GM23338 (cell line): Measurements from ENCODE around the gene LRMDA. TPM values are rescaled to one million over a fixed set of nuclear protein-coding genes. Genes with fewer than 3 reads are reported as not detected.
A peak's percentile ranks its signal among the peaks of the same experiment; 100 is the strongest.

Experiments used
- ATAC-seq: fragments of 200-7000 bp; cut with Tn5 transposase; 3 replicates; pipeline ENCODE4 v1.9.1; 2020
- DNase-seq: peaks from one replicate; pipeline ENCODE4 v3.0.0-alpha.2; 2015; ENCODE audit warnings: low spot score
- H2AFZ ChIP-seq: fragments of 200-600 bp; sonication (generic); 2 replicates; pipeline ENCODE4 v1.8.0; 2016; ENCODE audit warnings: antibody characterized with exemption, mild to moderate bottlenecking, moderate library complexity
- H3F3A ChIP-seq: fragments of 200-600 bp; sonication (generic); replicated peaks from 2 replicates; pipeline ENCODE4 v1.8.0; 2017; ENCODE audit warnings: antibody characterized with exemption, mixed run types, low read depth
- H3K27ac ChIP-seq: fragments of 200-600 bp; sonication (generic); 2 replicates; pipeline ENCODE4 v1.6.1; 2016; ENCODE audit warnings: low read depth
- H3K27me3 ChIP-seq: fragments of 200-600 bp; sonication (generic); 2 replicates; pipeline ENCODE4 v1.8.0; 2016; ENCODE audit warnings: mild to moderate bottlenecking, mixed run types, moderate library complexity; ENCODE audit not compliant: insufficient read depth
- H3K36me3 ChIP-seq: fragments of 200-600 bp; sonication (generic); 2 replicates; pipeline ENCODE4 v1.8.0; 2016; ENCODE audit warnings: mild to moderate bottlenecking; ENCODE audit not compliant: insufficient read depth
- H3K4me1 ChIP-seq: fragments of 200-600 bp; sonication (generic); 2 replicates; pipeline ENCODE4 v1.8.0; 2016; ENCODE audit warnings: mild to moderate bottlenecking, moderate library complexity; ENCODE audit not compliant: insufficient read depth
- H3K4me2 ChIP-seq: fragments of 200-600 bp; sonication (generic); 2 replicates; pipeline ENCODE4 v1.7.1; 2017; ENCODE audit warnings: mixed run types
- H3K4me3 ChIP-seq: fragments of 200-600 bp; sonication (generic); 2 replicates; pipeline ENCODE4 v1.6.1; 2016; ENCODE audit warnings: mixed run types
- H3K79me2 ChIP-seq: fragments of 200-600 bp; sonication (generic); replicated peaks from 2 replicates; pipeline ENCODE4 v1.8.0; 2017; ENCODE audit warnings: mild to moderate bottlenecking; ENCODE audit not compliant: insufficient read depth
- H3K9me2 ChIP-seq: fragments of 200-600 bp; sonication (generic); 2 replicates; pipeline ENCODE4 v1.8.0; 2017; ENCODE audit not compliant: insufficient read depth
- H4K20me1 ChIP-seq: fragments of 200-600 bp; sonication (generic); replicated peaks from 2 replicates; pipeline ENCODE4 v1.8.0; 2017; ENCODE audit warnings: mild to moderate bottlenecking; ENCODE audit not compliant: insufficient read depth
- H3K27ac Mint-ChIP-seq: 2 replicates; pipeline ENCODE4 v1.8.0; 2020; ENCODE audit warnings: inconsistent platforms, mild to moderate bottlenecking, moderate library complexity, mixed read lengths
- H3K27me3 Mint-ChIP-seq: 3 replicates; pipeline ENCODE4 v1.8.0; 2022; ENCODE audit warnings: low read depth, mild to moderate bottlenecking, moderate library complexity, mixed read lengths, inconsistent platforms; ENCODE audit not compliant: insufficient read depth, poor library complexity
- H3K36me3 Mint-ChIP-seq: 3 replicates; pipeline ENCODE4 v1.8.0; 2021; ENCODE audit warnings: low read depth, mild to moderate bottlenecking, inconsistent platforms, moderate library complexity, mixed read lengths
- H3K4me1 Mint-ChIP-seq: 3 replicates; pipeline ENCODE4 v1.8.0; 2020; ENCODE audit warnings: mild to moderate bottlenecking, inconsistent platforms, mixed read lengths
- H3K4me3 Mint-ChIP-seq: 3 replicates; pipeline ENCODE4 v1.8.0; 2021; ENCODE audit warnings: moderate library complexity, mild to moderate bottlenecking, inconsistent platforms, mixed read lengths
- H3K9me3 Mint-ChIP-seq: 3 replicates; pipeline ENCODE4 v1.8.0; 2020; ENCODE audit warnings: moderate library complexity, mild to moderate bottlenecking, inconsistent platforms, mixed read lengths
- EZH2 ChIP-seq: fragments of 200-600 bp; sonication (generic); IDR thresholded peaks from one replicate; pipeline ENCODE4 v1.8.0; 2017; ENCODE audit warnings: antibody characterized with exemption, mild to moderate bottlenecking, low read depth; ENCODE audit not compliant: unreplicated experiment
- EZH2phosphoT487 ChIP-seq: fragments of 200-600 bp; sonication (generic); IDR thresholded peaks from one replicate; pipeline ENCODE4 v1.8.1; 2018; ENCODE audit warnings: antibody characterized with exemption; ENCODE audit not compliant: unreplicated experiment
- JUNB ChIP-seq: IDR thresholded peaks from one replicate; pipeline ENCODE4 v1.6.1; 2016; ENCODE audit warnings: antibody characterized with exemption; ENCODE audit not compliant: unreplicated experiment
- NANOG ChIP-seq: IDR thresholded peaks from 2 replicates; pipeline ENCODE4 v1.6.1; 2016; ENCODE audit warnings: antibody characterized with exemption, borderline replicate concordance
- POLR2AphosphoS5 ChIP-seq: IDR thresholded peaks from 2 replicates; pipeline ENCODE4 v1.6.1; 2016; ENCODE audit warnings: antibody characterized with exemption, low read depth
- REST ChIP-seq: IDR thresholded peaks from one replicate; pipeline ENCODE4 v1.6.1; 2018; ENCODE audit warnings: antibody characterized with exemption; ENCODE audit not compliant: unreplicated experiment
- ZNF114 ChIP-seq: fragments of 250-450 bp; sonication (Bioruptor Pico); IDR thresholded peaks from 2 replicates; pipeline ENCODE4 v1.5.0; 2020; ENCODE audit warnings: mild to moderate bottlenecking, moderate library complexity
- ZNF331 ChIP-seq: fragments of 250-450 bp; sonication (Bioruptor Pico); IDR thresholded peaks from 2 replicates; pipeline ENCODE4 v1.5.0; 2020; ENCODE audit warnings: low read depth, mild to moderate bottlenecking, moderate library complexity
- polyA plus RNA-seq: library from polyadenylated mRNA; unstranded; fragments of >200 nt; fragmentation: Nextera tagmentation; extraction: Ambion mirVana; gene quantifications from 2 replicates; pipeline ENCODE4 v1.2.1, GENCODE V29; 2016
- total RNA-seq: library from RNA; depleted of rRNA; stranded (reverse); fragments of >200 nt; shearing (Covaris generic); gene quantifications from 2 replicates; pipeline ENCODE4 v1.2.3, GENCODE V29; 2014

The LRMDA gene
- total and polyA plus RNA-seq, 2 experiments from 2014 or later: 0.90 to 1.8 TPM

GRCh38 chr10:75450075-75450445, 18.6 kb downstream of the LRMDA start:
- no peak for TF ChIP-seq REST
- H3K27me3 Mint-ChIP-seq: peaks cover 38% of the 10 kb centered on the region
- peaks cover 45% of the 10 kb centered on the region for H3K27me3 ChIP-seq
- no peak for DNase-seq
- H3K27ac Mint-ChIP-seq: no peak overlapping the region
- H3F3A ChIP-seq: no peaks in the 10 kb centered on the region
- no peak overlapping the region for H2AFZ ChIP-seq
- H3K4me3 ChIP-seq: peak overlapping the region; percentile 25
- H3K4me1 ChIP-seq: peaks cover 42% of the 10 kb centered on the region
- H3K79me2 ChIP-seq: no peaks in the 10 kb centered on the region
- H4K20me1 ChIP-seq: no peaks in the 10 kb centered on the region
- H3K36me3 ChIP-seq: no peaks in the 10 kb centered on the region
- H3K27ac ChIP-seq: no peak overlapping the region
- 0 out of 2 replicates have a peak, but pooled peaks cover 4% of the 10 kb centered on the region for H3K9me2 ChIP-seq
- H3K36me3 Mint-ChIP-seq: no peaks in the 10 kb centered on the region
- peaks cover 8% of the 10 kb centered on the region for H3K9me3 Mint-ChIP-seq
- H3K4me3 Mint-ChIP-seq: peak overlapping the region; percentile 51
- peak overlapping the region; percentile 46 for H3K4me2 ChIP-seq
- peaks cover 43% of the 10 kb centered on the region for H3K4me1 Mint-ChIP-seq
- ATAC-seq: peak; percentile 44

- Mint-ChIP-seq H3K4me1 (peaks cover 43% of the 10 kb centered on the region), H3K36me3 (no peaks in the 10 kb centered on the region), H3K27ac (no peak overlapping the region), H3K27me3 (peaks cover 40% of the 10 kb centered on the region), H3K4me3 (peak overlapping the region; percentile 51; the same call in 2 of the 3 replicates), H3K9me3 (peaks cover 8% of the 10 kb centered on the region)
- no peak overlapping the region for H3K27ac ChIP-seq
- peak overlapping the region; percentile 46 for H3K4me2 ChIP-seq
- no peaks in the 10 kb centered on the region for H3K36me3 ChIP-seq
- ATAC-seq (peak; percentile 60), DNase-seq (peak; percentile 46)
- no peaks in the 10 kb centered on the region for H4K20me1 ChIP-seq
- H3K4me3 ChIP-seq: peak overlapping the region; percentile 25
- H3K4me1 ChIP-seq: peaks cover 42% of the 10 kb centered on the region
- no peaks in the 10 kb centered on the region for H3F3A ChIP-seq
- no peak overlapping the region for H2AFZ ChIP-seq
- H3K79me2 ChIP-seq: no peaks in the 10 kb centered on the region
- peaks cover 45% of the 10 kb centered on the region for H3K27me3 ChIP-seq
- H3K9me2 ChIP-seq: 0 out of 2 replicates have a peak, but pooled peaks cover 4% of the 10 kb centered on the region
- TF ChIP-seq EZH2: no peak
- no peak for TF ChIP-seq NANOG
- TF ChIP-seq EZH2phosphoT487: no peak
- TF ChIP-seq ZNF114: no peak
- no peak for TF ChIP-seq JUNB
- no peak for TF ChIP-seq POLR2AphosphoS5
- no peak for TF ChIP-seq REST
- no peak for TF ChIP-seq ZNF331 (CRISPR knock-in tag)
Observed at GRCh38 chr10:75450644-75451640, 19.5 kb downstream of the LRMDA start.
